A549 treated with dexamethasone at 1 μM for 4 hours (cell line): Measurements from ENCODE around the gene CCDC195. TPM values are rescaled to one million over a fixed set of nuclear protein-coding genes. Genes with fewer than 3 reads are reported as not detected.

ENCODE experiments used
- total RNA-seq: library from RNA; stranded (reverse); fragments of 200-300 nt; extraction: Qiagen RNA extraction; gene quantifications from 5 replicates; pipeline ENCODE4 v1.2.3, GENCODE V29; 2022

The CCDC195 gene, protein sequence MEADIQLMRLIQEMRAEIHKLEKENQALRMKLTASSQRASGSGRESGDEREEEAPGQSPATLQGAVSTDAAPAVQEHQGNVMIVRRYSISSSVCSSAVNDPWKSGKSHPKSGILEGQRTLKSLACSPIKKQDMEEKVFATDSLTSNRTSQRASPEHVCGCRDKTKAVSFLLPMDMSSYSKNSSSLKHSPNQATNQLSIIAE
- total RNA-seq, result not detected in 5 replicates

DNA sequence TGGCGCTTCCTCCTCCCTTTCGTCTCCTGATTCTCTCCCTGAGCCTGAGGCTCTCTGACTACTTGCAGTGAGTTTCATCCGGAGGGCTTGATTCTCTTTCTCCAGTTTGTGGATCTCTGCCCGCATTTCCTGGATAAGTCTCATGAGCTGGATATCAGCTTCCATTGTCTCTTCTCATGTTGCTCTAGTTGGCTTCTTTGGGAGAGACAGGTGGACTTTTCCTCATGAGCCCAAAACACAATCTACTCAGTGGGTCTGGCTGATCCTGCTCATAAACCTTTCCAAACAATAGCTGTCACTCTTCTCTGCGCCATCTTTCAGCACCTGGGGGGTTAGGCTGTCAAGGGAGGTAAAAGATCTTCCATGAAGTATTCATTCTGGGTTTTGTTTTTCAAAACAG is at the start of gene CCDC195:
Gene CCDC195, minus strand, starts transcription at position 165 of the 400 bp plus-strand sequence. Its CDS starts 0 bp downstream, at position 165.

Other genes starting within 250 kb of the CCDC195 start
- gene CUL3, start 131.0 kb downstream of the CCDC195 start, total RNA-seq, result 66.9 to 79.7 TPM (median 74.7 TPM) in 5 replicates